Measurements from ENCODE around the gene LTBP2.

GRCh38 chr14:74507085-74507484 is 105.0 kb downstream of the LTBP2 start:
- TF ChIP-seq, protein P1, sequence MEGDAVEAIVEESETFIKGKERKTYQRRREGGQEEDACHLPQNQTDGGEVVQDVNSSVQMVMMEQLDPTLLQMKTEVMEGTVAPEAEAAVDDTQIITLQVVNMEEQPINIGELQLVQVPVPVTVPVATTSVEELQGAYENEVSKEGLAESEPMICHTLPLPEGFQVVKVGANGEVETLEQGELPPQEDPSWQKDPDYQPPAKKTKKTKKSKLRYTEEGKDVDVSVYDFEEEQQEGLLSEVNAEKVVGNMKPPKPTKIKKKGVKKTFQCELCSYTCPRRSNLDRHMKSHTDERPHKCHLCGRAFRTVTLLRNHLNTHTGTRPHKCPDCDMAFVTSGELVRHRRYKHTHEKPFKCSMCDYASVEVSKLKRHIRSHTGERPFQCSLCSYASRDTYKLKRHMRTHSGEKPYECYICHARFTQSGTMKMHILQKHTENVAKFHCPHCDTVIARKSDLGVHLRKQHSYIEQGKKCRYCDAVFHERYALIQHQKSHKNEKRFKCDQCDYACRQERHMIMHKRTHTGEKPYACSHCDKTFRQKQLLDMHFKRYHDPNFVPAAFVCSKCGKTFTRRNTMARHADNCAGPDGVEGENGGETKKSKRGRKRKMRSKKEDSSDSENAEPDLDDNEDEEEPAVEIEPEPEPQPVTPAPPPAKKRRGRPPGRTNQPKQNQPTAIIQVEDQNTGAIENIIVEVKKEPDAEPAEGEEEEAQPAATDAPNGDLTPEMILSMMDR (IDR thresholded peaks at IDR 0.05) = no peak
- no peak for TF ChIP-seq POLR2A (IDR thresholded peaks at IDR 0.05)

All from testis (tissue), 2 donors.